Measurements from ENCODE around the gene ANKH.
"Not testable (repeated sequence)": the region's sequence is repeated elsewhere in the genome, so short reads cannot be mapped to it uniquely, and the experiment has no call there.

ANKH gene

GRCh38 chr5:14871214-14872069 is at the start of gene ANKH:
TSS of gene ANKH (minus strand) at chr5:14871778. CDS start at chr5:14871447, 331 bp downstream.
- DNase-seq (ENCODE audit: low read depth), result peak; percentile 86

GRCh38 chr5:14920121-14920520 is 48.5 kb upstream of the ANKH start:
- no peak for DNase-seq (ENCODE audit: low read depth)

GRCh38 chr5:14919106-14919505 is 47.5 kb upstream of the ANKH start:
- not testable (repeated sequence) for DNase-seq (ENCODE audit: low read depth)

- no peak for DNase-seq (ENCODE audit: low read depth)
Measured at GRCh38 chr5:14917719-14918118, 46.1 kb upstream of the ANKH start.

- no peak for DNase-seq (ENCODE audit: low read depth)
Measured at GRCh38 chr5:14915291-14915952, 43.8 kb upstream of the ANKH start.

GRCh38 chr5:14914623-14915260 is 43.2 kb upstream of the ANKH start:
- DNase-seq (ENCODE audit: low read depth), result no peak

GRCh38 chr5:14914193-14914592 is 42.6 kb upstream of the ANKH start:
- no peak for DNase-seq (ENCODE audit: low read depth)

GRCh38 chr5:14913096-14913495 is 41.5 kb upstream of the ANKH start:
- DNase-seq (ENCODE audit: low read depth), result no peak

- no peak for DNase-seq (ENCODE audit: low read depth)
Measured at GRCh38 chr5:14912206-14912605, 40.6 kb upstream of the ANKH start.

GRCh38 chr5:14909369-14909768 is 37.8 kb upstream of the ANKH start:
- DNase-seq (ENCODE audit: low read depth), result no peak

GRCh38 chr5:14908172-14908571 is 36.6 kb upstream of the ANKH start:
- no peak for DNase-seq (ENCODE audit: low read depth)

- DNase-seq (ENCODE audit: low read depth), result no peak
Measured at GRCh38 chr5:14906628-14907027, 35.0 kb upstream of the ANKH start.

GRCh38 chr5:14902826-14903560 is 31.4 kb upstream of the ANKH start:
- DNase-seq (ENCODE audit: low read depth), result no peak

- no peak for DNase-seq (ENCODE audit: low read depth)
Measured at GRCh38 chr5:14901462-14902051, 30.0 kb upstream of the ANKH start.

- no peak for DNase-seq (ENCODE audit: low read depth)
Measured at GRCh38 chr5:14900693-14901461, 29.3 kb upstream of the ANKH start.

- DNase-seq (ENCODE audit: low read depth), result no peak
Measured at GRCh38 chr5:14896131-14896530, 24.6 kb upstream of the ANKH start.

- DNase-seq (ENCODE audit: low read depth), result no peak
Measured at GRCh38 chr5:14895301-14895700, 23.7 kb upstream of the ANKH start.

- DNase-seq (ENCODE audit: low read depth), result no peak
Measured at GRCh38 chr5:14894748-14895147, 23.2 kb upstream of the ANKH start.

- no peak for DNase-seq (ENCODE audit: low read depth)
Measured at GRCh38 chr5:14893381-14893780, 21.8 kb upstream of the ANKH start.

GRCh38 chr5:14890846-14891245 is 19.3 kb upstream of the ANKH start:
- DNase-seq (ENCODE audit: low read depth), result no peak

GRCh38 chr5:14884062-14884612 is 12.6 kb upstream of the ANKH start:
- DNase-seq (ENCODE audit: low read depth), result no peak

Measured in activated T-cell treated with anti-CD3 and anti-CD28 coated beads for 48 hours (primary cell).